Effector CD4-positive, alpha-beta T cell (primary cell): ENCODE data around the gene MT1E.
"Not testable (repeated sequence)": the region's sequence is repeated elsewhere in the genome, so short reads cannot be mapped to it uniquely, and the experiment has no call there.

Source experiments
- DNase-seq: peaks from one replicate; pipeline ENCODE4 v3.0.0-alpha.2; 2020

The MT1E gene

GRCh38 chr16:56674570-56674969, 49.0 kb downstream of the MT1E start:
- DNase-seq = not testable (repeated sequence)

- DNase-seq = peak; percentile 30
These were observed 50.2 kb downstream of the MT1E start for GRCh38 chr16:56675685-56676210.
